ENCODE data around the gene AP3B1.

DNA sequence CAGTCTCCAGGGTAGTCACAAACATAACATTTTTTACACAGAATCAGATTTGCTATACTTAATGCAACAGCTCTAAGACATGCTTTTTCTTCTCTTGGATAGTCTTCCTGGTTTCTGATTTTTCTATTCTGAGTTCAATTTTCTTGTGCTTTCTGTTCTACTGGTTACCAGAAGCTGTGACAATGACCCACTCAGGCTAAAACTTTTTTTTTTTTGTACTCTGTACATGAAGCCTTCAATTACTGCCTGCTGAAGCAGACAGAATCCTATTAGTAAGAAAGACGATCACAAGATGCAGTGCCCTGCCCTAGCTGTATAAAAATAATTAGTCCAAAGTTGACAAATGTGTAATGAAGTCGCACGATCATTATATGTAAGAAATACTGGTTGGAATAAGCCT lies 287.3 kb downstream of the AP3B1 start:
- TF ChIP-seq CTCF (IDR thresholded peaks at IDR 0.05): no peak
- TF ChIP-seq EZH2phosphoT487 (IDR thresholded peaks at IDR 0.05): no peak
